Muscle of back (tissue), 11 donors: ENCODE data around the gene SFMBT1. TPM values are rescaled to one million over a fixed set of nuclear protein-coding genes. Genes with fewer than 3 reads are reported as not detected.

Source experiments
- DNase-seq, 3 donors: peaks; one replicate each; pipeline versions ENCODE4 v3.0.0 to v3.0.0-alpha.2; 2013
- polyA plus RNA-seq, 10 donors: library from polyadenylated mRNA; unstranded; fragments of 120-200 nt; gene quantifications; one replicate each; pipeline ENCODE4 v1.2.1, GENCODE V29; 2013; ENCODE audit not compliant: insufficient read length in 10 of 10

SFMBT1 gene
- polyA plus RNA-seq, 10 donors: 5.4 to 9.4 (median 6.9) TPM

DNA sequence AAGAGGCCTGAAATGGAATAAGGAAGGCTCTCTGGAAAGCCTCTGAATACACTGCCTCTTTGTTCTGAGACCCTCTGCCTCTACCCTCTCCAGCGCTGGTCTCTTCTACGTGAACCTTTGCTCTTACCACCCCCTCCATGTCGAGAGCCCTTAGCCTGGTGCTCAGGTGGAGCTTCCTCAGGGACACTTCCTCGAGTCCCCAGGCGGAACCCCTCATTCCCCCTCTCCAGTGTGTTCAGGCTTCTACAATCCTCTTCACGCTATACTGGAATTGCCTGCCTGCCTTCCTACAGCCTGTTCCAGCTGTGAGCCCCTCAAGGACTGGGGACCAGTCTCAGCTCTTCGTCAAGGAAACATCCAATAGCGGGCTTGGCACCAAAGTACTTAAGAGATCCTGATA is 156.0 kb downstream of the SFMBT1 start:
- DNase-seq: no peak

DNA sequence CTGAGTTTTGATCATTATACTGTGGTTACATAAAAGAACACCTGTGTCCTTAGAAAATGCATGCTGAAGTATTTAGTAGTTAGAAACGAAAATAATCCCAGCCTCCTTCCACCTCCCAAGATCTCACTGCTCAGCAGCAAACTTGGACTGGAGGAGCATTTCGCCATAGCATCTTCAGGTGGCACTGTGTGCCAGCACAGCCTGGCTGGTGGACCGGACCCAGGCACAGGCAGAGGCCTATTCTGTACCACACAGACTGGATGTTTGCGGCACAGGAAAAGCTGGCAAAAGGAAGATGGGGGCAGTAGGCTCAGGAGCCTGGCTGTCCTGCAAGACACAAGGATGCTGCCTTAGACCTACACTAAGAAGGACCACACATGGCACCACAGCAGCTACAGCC is 158.7 kb downstream of the SFMBT1 start:
- DNase-seq: no peak

DNA sequence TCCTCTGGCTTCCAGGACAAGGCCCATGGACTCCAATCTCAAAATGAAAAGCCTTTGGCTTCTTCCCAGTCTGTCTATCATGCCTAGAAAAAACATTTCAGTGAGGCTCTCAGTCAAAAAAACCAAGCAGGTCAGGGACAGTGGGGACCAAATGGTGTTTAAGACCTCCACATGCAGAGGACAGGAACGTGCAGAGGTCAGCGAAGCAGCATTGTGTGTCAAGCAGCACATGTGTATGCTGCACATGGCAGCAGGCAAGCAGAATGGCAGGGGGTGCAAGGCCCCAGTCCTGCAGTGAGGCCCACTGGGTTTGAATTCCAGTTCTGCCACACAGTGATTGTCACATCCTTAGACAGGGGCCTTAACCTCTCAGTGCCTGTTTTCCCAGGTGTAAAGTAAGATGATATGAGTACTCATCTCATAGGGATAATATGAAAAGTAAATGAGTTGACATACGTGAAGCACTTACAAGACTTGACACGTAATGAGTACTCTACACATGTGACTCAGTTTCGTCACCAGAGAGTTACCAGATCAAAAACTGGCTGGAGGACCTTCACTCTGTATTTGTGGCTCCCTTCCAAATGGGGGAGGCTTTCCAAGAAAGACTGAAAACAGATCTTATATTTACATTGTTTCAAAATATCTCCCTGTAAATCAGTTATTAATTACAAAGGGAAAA is 159.7 kb downstream of the SFMBT1 start:
- DNase-seq: no peak

DNA sequence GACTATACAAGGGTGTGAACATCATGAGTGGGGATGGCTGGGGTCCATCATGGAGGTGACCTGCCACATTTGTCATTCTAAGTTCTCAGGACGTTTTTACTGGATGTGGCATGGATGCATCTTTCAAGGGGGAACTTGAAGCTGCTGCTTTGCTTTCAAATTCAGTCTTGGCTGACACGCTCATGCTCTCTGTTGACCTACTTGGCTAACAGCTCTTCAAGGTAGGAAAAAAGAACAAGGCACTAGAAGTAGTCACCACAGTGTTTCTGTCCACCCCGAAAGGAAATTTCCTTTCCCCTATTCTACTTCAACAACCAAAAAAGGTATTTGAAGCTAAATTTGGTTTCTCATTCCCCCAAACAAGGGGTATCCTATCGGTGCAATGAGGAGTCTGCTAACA is 163.5 kb downstream of the SFMBT1 start:
- no peak for DNase-seq

DNA sequence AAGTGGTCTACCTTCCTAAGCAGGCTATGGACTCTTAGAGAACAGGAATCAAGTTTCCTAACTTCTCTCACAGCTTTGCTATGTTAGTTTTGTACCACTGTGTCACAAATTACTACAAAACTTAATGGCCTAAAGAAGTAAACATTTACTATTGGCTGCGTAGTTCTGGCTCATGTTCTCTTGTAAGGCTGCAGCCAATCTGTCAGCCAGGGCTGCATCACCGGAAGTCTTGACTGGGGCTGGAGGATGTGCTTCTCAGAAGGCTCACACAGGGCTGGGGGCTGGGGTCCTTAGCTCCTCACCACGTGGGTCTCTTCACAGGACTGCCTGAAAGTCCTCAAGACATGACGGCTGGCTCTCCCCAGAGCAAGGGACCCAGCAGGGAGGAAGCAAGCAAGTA is 164.0 kb downstream of the SFMBT1 start:
- DNase-seq: no peak

DNA sequence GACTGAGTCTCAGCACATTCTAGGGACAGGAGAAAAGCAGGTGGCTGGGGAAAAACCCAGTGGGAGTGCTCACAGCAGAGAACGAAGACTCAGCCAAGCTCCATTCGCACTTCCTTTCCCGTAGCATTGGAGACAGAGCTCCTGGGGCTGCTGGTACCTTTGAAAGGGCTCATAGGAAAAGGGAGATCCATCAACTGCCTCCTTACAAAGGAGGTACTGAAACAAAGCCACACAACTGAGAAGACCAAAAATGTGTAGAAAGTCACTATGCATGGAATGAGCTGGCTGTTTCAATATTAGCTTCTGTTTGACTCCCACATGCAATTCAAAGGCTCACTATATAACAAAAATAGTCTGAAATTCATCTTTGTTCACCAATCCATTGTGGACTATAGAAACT is 165.4 kb downstream of the SFMBT1 start:
- DNase-seq: no peak

DNA sequence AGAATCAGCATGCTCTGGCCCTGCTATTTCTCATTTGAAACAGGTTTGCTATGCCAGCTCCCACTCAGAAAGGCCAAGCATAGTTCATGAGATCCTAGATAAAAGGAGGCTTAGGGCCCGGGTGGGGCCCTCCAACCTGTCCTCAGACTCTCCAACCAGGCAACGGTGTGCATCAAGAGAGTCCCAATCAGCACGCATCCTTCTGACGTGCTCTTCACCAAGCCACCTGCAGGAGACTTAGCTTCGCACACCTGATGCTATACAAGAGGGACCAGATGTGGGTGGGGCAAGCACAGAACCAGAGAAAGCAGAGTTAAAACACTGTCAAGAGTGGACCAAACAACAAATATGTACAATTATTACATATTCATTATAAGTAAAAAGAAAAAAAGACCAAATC is 165.8 kb downstream of the SFMBT1 start:
- DNase-seq: no peak

DNA sequence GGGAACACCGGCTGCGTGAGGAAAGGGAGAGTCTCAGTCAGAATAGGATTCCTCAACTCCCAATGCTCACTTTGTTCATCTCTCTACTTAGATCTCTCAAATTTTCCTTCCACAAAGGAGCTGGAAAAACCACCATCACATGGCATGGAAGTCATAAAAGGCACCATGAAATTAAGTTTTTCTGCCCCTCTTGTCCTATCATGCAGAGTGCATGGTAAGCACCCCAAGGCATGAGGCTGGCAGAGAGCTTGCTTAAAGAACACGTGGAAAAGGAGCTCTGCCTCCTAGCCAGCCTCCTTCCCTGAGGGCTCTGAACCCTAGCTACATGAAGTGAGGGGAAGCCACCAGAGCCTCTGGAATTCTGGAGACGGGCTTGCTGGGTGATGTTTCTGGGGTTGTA is 166.3 kb downstream of the SFMBT1 start:
- no peak for DNase-seq

DNA sequence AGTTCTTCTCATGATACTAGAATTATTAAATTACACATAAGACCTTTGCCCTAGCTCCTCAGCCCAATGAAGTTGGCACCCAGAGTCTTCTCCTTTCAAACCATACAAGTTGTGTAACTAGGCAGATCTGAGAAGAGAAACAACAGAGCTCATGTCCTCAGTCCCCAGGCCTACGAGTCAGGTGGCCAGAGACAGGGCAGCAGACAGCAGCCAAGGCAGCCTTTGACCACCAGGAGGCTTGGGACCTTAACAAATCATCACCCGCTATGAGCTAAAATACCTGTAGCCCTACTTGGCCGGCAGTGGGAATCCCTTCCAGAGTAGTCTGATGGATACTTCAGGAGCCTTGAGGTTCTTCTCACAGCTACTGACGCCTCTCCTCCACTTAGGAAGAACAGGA is 166.8 kb downstream of the SFMBT1 start:
- no peak for DNase-seq

DNA sequence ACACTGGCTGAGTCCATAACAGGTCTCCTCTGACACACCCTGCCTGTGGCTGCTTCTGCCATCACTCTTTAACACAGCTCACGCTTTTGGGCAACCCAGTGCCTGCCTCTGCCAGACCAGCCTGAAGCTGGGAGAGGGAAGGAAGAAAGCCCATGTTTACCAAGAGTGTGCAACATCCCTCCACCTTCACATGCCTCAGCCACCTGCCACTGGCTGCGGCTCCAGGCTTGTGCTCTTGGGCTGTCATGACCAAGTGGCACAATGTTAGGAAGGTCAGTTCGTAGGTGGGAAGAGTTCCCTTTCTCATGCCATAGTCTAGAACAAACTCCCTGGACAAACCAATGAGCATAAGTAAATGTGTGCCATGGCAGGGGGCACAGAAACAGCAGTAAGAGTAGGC is 168.8 kb downstream of the SFMBT1 start:
- DNase-seq: no peak

DNA sequence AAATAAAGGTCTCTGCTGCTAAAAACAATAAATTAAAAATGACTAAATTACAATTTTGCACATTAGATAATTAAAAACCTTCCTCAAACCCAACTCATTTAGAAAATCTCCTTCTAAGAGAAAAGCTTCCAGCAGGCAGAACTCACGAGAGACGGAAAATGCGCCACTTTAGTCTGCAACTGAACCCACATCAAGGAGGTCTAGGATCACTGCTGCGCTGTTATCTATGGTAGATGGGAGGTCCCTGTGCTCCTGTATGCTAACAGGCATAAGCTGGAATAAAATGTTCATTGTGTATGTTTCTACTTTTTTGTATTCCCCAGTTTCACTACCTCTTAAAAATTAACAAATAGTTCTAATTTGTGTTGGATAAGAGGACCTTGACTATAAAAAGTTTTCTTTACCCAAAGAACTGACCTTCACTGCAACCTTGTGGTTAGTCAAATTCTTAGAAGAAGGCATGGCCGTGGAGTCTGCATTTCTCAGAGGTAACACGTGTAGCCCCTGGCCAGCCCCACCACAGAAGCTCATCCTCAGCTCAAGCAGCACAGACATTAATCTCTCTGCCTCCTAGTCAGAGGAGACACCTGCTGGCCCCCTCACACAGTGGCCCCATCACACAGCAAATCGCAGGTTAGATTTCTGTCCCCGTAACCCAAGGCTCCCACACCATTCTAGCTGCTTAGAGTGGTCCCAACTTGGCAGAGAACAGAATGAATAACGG is 170.8 kb downstream of the SFMBT1 start:
- DNase-seq: no peak

DNA sequence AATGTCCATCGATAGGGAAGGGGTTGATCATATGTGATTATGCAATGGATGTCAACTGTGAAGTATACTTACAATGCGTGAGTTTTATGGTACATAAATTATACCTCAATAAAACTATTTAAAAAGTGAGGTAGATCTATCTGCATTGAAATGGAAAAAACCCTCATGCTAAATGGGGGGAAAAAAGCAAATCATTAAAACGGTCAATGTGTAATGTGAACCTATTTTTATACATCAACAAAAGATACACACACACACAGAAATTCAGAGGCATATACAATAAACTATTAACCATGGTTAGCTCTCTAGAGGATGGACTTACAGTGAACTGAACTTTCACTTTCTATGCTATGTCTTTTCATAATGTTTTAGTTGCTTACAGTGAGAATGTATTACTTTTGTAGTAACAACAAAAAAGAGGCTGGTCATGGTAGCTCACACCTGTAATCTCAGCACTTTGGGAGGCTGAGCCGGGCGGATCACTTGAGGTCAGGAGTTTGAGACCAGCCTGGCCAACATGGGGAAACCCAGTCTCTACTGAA is 171.6 kb downstream of the SFMBT1 start:
- DNase-seq: no peak

DNA sequence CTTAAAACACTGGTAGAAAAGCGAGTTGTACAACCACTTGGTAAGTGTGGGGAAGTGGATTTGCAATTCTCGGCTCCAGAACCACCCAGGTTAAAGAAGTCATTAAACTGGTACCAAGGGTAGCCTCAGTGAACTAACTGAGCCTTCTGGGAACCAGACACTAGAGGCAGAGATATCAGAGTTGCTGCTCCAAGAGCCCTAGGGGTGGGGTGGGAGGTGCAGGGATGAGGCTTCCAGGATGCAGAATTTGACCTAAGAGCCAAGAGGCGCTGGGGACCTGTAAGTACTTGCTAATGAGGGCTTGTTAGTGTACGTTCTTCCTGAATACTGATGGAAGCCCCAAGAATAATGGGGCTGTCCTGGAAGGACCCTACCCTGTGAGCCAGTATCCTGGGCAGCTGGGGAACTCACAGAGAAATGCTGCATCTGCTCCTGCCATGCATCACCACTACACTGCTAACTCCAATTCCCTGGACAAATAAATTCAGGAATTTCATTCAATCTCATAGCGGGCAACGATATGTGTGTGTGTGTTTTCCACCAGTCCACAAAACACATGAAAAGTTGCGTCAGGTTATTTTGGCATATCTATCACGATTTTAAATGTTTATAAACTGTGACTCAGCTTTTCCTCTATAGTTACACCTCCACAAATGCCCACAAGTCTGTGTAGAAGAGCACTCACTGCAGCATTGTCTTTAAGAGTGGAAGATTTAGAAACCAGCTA is 172.3 kb downstream of the SFMBT1 start:
- DNase-seq: no peak

DNA sequence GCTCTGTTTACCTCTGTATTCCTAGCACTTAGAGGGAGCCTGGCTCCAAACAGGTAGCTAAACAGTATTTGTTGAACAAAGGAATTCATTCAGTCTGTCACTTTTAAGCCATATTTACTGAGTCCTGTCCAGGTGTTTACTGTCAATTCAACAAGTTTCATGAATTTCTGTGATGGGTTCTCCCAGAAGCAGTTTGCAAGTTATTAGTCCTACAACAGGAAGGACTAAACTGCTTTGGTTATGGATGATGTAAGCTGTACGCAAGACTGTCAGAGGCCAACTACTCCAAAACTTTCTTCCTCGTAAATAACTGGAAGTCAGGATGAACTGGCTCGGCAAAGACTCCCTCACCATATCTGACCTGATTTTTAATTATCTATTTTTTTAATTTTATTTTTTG is 173.6 kb downstream of the SFMBT1 start:
- DNase-seq: no peak

DNA sequence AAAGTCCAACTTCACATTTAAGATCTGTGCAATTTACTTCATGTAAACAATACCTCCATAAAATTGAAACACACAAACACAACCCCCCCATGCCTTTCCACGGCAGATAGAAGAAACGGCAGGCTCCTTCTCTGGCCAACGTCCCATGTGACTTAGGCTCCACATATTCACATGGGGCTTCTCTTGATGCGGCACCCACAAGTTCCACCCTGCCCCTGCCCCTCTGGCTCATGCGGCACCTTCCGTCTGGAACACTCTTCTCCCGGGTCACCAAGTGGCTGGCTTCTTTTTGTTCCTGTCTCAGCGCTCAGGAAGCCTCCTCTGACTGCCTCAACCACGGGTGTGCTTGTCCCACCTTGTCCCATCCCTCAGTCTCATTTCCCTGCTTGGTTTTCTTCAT is 174.1 kb downstream of the SFMBT1 start:
- no peak for DNase-seq

DNA sequence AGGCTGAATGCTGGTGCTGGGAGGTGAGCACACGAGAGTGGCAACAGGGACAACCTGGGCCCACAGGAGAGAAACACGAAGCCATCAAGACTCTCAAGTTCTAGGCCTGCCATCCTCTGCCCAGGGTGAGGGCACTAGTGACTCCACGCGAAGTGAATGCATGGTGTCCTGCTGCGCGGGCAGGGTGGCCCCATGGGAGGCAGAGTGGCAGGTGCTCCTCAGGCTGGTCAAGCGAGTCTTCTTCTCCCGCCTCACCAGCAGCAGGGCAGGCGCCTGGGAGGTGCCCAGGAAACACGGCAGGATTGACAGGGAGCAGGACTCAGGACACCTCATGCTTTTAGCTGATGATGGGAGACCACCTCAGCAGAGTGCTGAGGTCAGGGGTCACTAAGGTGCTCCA is 175.4 kb downstream of the SFMBT1 start:
- DNase-seq: no peak

DNA sequence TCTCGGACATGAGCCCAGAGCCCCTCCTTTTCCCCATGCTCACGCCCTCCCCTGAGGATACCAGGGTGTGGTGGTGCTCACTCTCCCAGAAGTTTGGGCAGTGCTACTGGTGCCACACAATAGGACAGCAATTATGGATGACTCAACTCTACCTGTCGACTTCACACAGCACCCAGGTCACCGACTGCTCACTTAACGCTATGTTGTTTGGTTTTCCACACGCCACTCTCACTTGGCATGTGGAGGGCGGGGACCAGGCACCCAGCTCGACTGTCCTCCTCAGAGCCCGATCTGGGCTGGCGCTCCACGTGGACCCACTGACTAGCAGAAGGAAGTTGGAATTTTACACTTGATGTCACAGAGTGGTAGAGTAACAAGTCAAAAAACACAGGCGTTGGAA is 179.4 kb downstream of the SFMBT1 start:
- DNase-seq: no peak

DNA sequence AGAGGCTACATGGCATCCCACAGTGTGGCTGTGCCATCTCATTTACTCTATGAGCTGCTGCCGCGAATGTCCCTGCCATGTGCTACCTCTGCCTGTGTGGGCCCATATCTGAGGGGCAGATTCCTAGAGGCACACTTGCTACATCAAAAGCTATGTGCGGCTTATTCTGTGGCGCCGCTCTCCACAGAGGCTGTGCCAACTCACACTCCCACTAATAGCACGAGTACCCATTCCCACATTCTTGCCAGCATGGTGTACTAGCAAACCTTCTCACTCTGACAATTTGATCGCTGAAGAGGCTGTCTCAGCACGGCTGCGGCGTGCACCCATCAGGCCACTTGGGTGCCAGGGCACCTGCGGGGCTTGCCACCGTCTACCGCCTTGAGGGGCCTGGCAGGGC is 179.9 kb downstream of the SFMBT1 start:
- no peak for DNase-seq

DNA sequence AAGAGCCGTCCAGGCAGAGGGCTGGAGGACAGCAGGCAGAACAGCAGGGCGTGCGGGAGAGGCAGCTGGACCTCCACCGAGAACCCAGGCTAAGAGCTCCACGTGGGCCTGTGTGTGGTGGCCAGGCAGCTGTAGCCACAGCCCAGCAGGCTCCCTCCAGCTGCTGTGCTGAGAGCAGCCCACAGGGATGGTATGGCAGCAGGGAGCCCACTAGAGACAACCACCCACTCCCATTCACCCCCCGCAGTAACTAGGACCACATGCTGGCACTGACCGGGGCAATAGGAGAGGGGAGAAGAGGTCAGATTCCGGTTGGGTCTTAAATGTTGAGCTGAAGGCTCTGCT is 185.5 kb downstream of the SFMBT1 start:
- no peak for DNase-seq

DNA sequence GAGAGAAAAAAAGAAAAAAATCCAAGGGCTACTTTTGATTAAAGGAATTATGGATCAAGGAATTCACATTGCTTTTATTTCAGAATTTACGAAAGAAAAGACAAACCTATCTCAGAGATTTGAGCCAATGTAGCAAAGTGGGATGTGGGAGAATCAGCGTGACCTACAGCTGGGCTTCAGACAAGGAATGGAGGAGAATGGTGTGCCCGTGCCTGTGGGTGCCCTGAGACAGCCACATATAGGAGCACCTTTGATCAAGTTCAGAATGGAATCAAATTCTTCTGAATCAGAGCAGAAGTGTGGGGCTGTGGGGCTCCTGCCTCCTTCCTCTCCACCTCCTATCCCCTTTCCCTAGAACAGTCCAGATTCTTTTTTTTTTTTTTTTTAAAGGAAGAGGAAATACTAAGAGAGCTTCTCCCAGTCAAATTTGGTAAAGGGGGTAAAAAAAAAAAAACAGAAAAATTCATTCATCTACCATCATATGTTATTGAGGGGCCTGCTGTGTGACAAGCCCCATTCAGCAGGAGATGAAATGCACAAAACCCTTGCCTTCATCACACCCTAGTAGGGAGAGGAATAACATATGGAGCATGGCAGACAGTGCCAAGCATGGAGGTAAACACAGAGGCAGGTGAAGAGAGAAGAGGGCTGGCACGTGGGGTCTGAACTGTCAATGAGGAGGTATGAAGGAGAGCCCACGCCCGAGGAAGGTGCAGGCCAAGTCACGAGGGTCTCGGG is 186.0 kb downstream of the SFMBT1 start:
- DNase-seq: no peak

DNA sequence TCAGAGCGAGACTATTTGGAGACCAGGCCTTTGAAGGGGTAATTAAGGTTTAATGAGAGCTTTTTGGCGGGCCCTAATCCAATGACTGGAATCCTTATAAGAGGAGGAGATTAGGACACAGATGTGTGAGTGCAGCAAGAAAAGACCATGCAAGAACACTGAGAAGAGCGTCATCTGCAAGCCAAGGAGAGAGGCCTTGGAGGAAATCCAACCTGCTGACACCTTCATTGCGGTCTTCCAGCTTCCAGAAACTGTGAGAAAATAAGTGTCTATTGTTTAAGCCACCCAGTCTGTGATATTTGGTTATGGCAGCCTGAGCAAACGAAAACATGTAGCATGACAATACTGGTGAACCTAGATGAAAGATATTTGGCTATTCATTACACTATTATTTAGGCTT is 188.0 kb downstream of the SFMBT1 start:
- no peak for DNase-seq

DNA sequence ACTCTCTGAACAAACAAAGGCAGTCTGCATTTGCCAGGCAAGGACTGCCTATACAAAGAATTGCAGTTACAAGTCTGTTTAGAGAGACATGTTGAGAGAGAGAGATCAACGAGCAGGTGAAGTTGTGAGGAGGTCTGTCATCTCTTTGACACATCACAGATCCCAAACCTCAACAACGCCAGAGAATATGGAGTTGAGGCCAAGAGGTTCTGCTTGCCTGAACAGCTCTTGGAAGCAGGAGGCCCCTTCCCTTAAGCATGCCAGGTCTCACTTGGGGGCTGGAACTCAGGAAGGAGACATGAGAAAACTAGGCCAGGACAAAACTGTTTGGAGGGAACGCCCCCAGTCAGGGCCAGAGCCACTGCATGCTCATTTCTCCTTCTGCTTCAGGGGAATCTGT is 188.7 kb downstream of the SFMBT1 start:
- DNase-seq: no peak
